ENCODE results near the gene GTPBP4. TPM values are rescaled to one million over a fixed set of nuclear protein-coding genes. Genes with fewer than 3 reads are reported as not detected.

GTPBP4 gene
- total and polyA plus RNA-seq, 9 of the 15 experiments (the other 6 are each of a cell fraction or from before 2014, with no cell fraction given): 79.0 to 155 (median 128) TPM

DNA sequence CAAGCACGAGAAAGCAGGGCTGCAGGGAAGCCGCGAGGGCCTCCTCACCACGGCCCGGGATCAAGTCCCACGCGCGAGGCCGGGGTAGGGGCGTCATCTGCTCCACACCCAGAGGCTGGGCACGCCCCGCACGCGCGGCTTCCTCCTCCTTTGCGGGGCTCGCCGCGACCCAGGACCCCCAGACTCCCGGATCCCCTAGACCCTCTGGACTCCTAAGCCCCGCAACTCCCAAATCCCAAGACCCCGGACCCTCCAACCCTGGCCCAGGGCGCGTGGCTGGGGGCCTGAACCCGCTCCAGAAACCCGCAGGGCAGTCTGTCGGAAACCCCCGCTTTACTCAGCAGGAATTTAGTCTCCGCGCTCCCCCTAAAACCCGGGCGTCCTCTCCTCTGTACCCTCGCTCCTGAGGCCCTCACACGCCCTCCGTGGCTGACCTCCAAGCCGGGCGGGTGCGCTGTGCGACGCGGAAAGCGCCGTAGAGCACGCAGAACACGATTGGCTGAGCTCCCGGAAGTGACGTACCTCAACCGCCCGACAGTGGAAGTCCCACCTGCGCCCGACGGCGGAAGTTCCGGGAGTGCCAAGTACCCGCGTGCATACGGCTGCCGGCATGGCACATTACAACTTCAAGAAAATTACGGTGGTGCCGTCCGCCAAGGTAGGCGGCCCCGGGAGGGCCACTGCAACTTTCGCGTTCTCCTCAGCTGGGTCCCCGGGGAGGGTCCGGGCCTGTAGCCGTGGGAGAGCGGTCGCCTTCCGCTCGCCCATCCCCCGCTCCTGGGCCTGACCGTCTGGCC is at the start of gene GTPBP4 (continued):
- TF ChIP-seq MAZ (CRISPR knock-in tag; conservative IDR thresholded peaks at IDR 0.05 in 1 of 2, IDR thresholded peaks at IDR 0.05 in 1 of 2) (peak; percentile 60 to 68; a peak in 3 of 4 replicates), NCOA4 (IDR thresholded peaks at IDR 0.05; ENCODE audit: partially characterized antibody) (no peak), THRA (IDR thresholded peaks at IDR 0.05) (no peak), HNRNPL (IDR thresholded peaks at IDR 0.05; ENCODE audit: low read depth, low read length) (peak; percentile 87), CTCF (IDR thresholded peaks at IDR 0.05 in 2 of 3, conservative IDR thresholded peaks at IDR 0.05 in 1 of 3; ENCODE audit: insufficient read depth in 2 of 3, low read depth in 1 of 3, low read length in 3 of 3) (peak; percentile 44 to 63 (median 54)), TSC22D4 (tag; IDR thresholded peaks at IDR 0.05) (no peak), CBFA2T3 (IDR thresholded peaks at IDR 0.05) (0 out of 2 replicates have a peak, but pooled peaks have one; percentile 14), FOS (IDR thresholded peaks at IDR 0.05; ENCODE audit: extremely low read depth, insufficient read length) (peak; percentile 45), PCBP1 (IDR thresholded peaks at IDR 0.05; ENCODE audit: low read depth, low read length, poor library complexity, severe bottlenecking) (peak; percentile 78), PHB2 (IDR thresholded peaks at IDR 0.05; ENCODE audit: low read depth) (no peak), CTBP1 (IDR thresholded peaks at IDR 0.05; ENCODE audit: borderline replicate concordance) (peak; percentile 58; the same call in 1 of the 2 replicates), ZBTB5 (IDR thresholded peaks at IDR 0.05) (no peak), PYGO2 (tag; IDR thresholded peaks at IDR 0.05) (no peak), SNRNP70 (optimal IDR thresholded peaks at IDR 0.05; ENCODE audit: low read depth, low read length) (no peak), ETV5 (CRISPR knock-in tag; IDR thresholded peaks at IDR 0.05; ENCODE audit: low read depth) (peak; percentile 76), IRF2 (CRISPR knock-in tag; IDR thresholded peaks at IDR 0.05) (no peak), EGR1 (conservative IDR thresholded peaks at IDR 0.05) (no peak), SMAD1 (IDR thresholded peaks at IDR 0.05; ENCODE audit: low read depth, low read length, partially characterized antibody) (no peak), RBM17 (IDR thresholded peaks at IDR 0.05; ENCODE audit: borderline replicate concordance, low read depth, low read length) (no peak), FOXJ2 (tag; IDR thresholded peaks at IDR 0.05) (no peak)
- TF ChIP-seq, protein P1, sequence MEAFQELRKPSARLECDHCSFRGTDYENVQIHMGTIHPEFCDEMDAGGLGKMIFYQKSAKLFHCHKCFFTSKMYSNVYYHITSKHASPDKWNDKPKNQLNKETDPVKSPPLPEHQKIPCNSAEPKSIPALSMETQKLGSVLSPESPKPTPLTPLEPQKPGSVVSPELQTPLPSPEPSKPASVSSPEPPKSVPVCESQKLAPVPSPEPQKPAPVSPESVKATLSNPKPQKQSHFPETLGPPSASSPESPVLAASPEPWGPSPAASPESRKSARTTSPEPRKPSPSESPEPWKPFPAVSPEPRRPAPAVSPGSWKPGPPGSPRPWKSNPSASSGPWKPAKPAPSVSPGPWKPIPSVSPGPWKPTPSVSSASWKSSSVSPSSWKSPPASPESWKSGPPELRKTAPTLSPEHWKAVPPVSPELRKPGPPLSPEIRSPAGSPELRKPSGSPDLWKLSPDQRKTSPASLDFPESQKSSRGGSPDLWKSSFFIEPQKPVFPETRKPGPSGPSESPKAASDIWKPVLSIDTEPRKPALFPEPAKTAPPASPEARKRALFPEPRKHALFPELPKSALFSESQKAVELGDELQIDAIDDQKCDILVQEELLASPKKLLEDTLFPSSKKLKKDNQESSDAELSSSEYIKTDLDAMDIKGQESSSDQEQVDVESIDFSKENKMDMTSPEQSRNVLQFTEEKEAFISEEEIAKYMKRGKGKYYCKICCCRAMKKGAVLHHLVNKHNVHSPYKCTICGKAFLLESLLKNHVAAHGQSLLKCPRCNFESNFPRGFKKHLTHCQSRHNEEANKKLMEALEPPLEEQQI (IDR thresholded peaks at IDR 0.05): no peak

Data from K562 (cell line).